DMS153 treated with DMSO at 0.1 percent for 48 hours (cell line): Measurements from ENCODE around the gene RPRML.
"Not testable (repeated sequence)": the region's sequence is repeated elsewhere in the genome, so short reads cannot be mapped to it uniquely, and the experiment has no call there.

Experiments used
- DNase-seq: peaks from one replicate; lab custom pipeline; 2025; ENCODE audit not compliant: unreplicated experiment; lab: John Stamatoyannopoulos, UW

The RPRML gene

GRCh38 chr17:46979147-46979863 lies at the start of gene RPRML:
TSS of gene RPRML (minus strand) at chr17:46979253. CDS start at chr17:46979007, 246 bp downstream.
- DNase-seq = peak; percentile 28

GRCh38 chr17:47016966-47017365 lies 37.9 kb upstream of the RPRML start:
- not testable (repeated sequence) for DNase-seq

- DNase-seq = no peak
These were observed 34.3 kb upstream of the RPRML start for GRCh38 chr17:47013341-47013740.

- no peak for DNase-seq
These were observed 33.4 kb upstream of the RPRML start for GRCh38 chr17:47012457-47012856.

- no peak for DNase-seq
These were observed 30.9 kb upstream of the RPRML start for GRCh38 chr17:47009759-47010594.

GRCh38 chr17:47004906-47005305 lies 25.9 kb upstream of the RPRML start:
- no peak for DNase-seq

- DNase-seq = not testable (repeated sequence)
These were observed 24.8 kb upstream of the RPRML start for GRCh38 chr17:47003864-47004263.

GRCh38 chr17:46995841-46996571 lies 17.0 kb upstream of the RPRML start:
- DNase-seq = no peak

- DNase-seq = no peak
These were observed 15.9 kb upstream of the RPRML start for GRCh38 chr17:46994993-46995392.

- DNase-seq = no peak
These were observed 12.6 kb upstream of the RPRML start for GRCh38 chr17:46991617-46992016.

GRCh38 chr17:46989637-46990431 lies 10.8 kb upstream of the RPRML start:
- DNase-seq = no peak

GRCh38 chr17:46987927-46988326 lies 8.9 kb upstream of the RPRML start:
- DNase-seq = not testable (repeated sequence)

GRCh38 chr17:46986366-46986765 lies 7.3 kb upstream of the RPRML start:
- DNase-seq = no peak

- peak; percentile 1 for DNase-seq
These were observed 5.8 kb upstream of the RPRML start for GRCh38 chr17:46984892-46985291.

GRCh38 chr17:46984341-46984740 lies 5.3 kb upstream of the RPRML start:
- no peak for DNase-seq

- no peak for DNase-seq
These were observed 4.7 kb upstream of the RPRML start for GRCh38 chr17:46983782-46984181.

- DNase-seq = no peak
These were observed 3.5 kb upstream of the RPRML start for GRCh38 chr17:46982577-46982976.

GRCh38 chr17:46978489-46979146 lies 435 bp downstream of the RPRML start:
- DNase-seq = no peak

- no peak for DNase-seq
These were observed 1.1 kb downstream of the RPRML start for GRCh38 chr17:46977750-46978488.

GRCh38 chr17:46977348-46977747 lies 1.7 kb downstream of the RPRML start:
- DNase-seq = no peak
